Aorta (tissue), 5 donors: ENCODE measurements around the gene KIDINS220. TPM values are rescaled to one million over a fixed set of nuclear protein-coding genes. Genes with fewer than 3 reads are reported as not detected.
A peak's percentile ranks its signal among the peaks of the same experiment; 100 is the strongest.

Source experiments
- ATAC-seq: fragments of 200-7000 bp; cut with Tn5 transposase; one replicate; pipeline ENCODE4 v1.9.1; 2022; ENCODE audit warnings: moderate library complexity; ENCODE audit not compliant: low FRiP score
- DNase-seq, 2 donors: peaks; one replicate each; pipeline ENCODE4 v3.0.0-alpha.2; 2020
- H3K27ac ChIP-seq, 2 donors: one replicate each; pipeline ENCODE4 v1.5.1; 2013; ENCODE audit warnings: low read length in 2 of 2, mild to moderate bottlenecking in 2 of 2, moderate library complexity in 2 of 2, control low read depth in 1 of 2, inconsistent platforms in 1 of 2, low read depth in 1 of 2
- H3K27me3 ChIP-seq, 2 donors: one replicate each; pipeline ENCODE4 v1.6.1; 2013; ENCODE audit warnings: control low read depth in 1 of 2, low read length in 1 of 2, mild to moderate bottlenecking in 1 of 2, moderate library complexity in 1 of 2; ENCODE audit not compliant: insufficient read depth in 2 of 2, control insufficient read depth in 1 of 2
- H3K36me3 ChIP-seq, 2 donors: one replicate each; pipeline ENCODE4 v1.6.1; 2013; ENCODE audit warnings: control low read depth in 1 of 2, low read length in 1 of 2, mild to moderate bottlenecking in 1 of 2; ENCODE audit not compliant: insufficient read depth in 2 of 2, control insufficient read depth in 1 of 2
- H3K4me1 ChIP-seq, 2 donors: one replicate each; pipeline ENCODE4 v1.6.1; 2013; ENCODE audit warnings: low read length in 2 of 2, control low read depth in 1 of 2, mild to moderate bottlenecking in 1 of 2, moderate library complexity in 1 of 2; ENCODE audit not compliant: insufficient read depth in 2 of 2, control insufficient read depth in 1 of 2
- H3K4me3 ChIP-seq, 2 donors: one replicate each; pipeline ENCODE4 v1.5.1; 2013; ENCODE audit warnings: low read length in 2 of 2, control low read depth in 1 of 2, mild to moderate bottlenecking in 1 of 2
- H3K9me3 ChIP-seq: one replicate; pipeline ENCODE4 v1.6.1; 2013; ENCODE audit warnings: mild to moderate bottlenecking, low read length; ENCODE audit not compliant: control insufficient read depth
- WGBS, 2 donors: extraction: QIAGEN DNeasy Blood & Tissue Kit; methylation state at CpG; one replicate each; pipeline ENCODE4 v1.1.7; 2013; 5-methylcytosine and 5-hydroxymethylcytosine counted together
- intact Hi-C, 2 donors: fragments of 100-400 bp; cut with DNase I; formaldehyde crosslinking; loops; one replicate each; pipeline versions ENCODE4 v1.14.2 to v1.15.0; 2022
- polyA plus RNA-seq, 2 donors: library from polyadenylated mRNA; stranded (reverse); fragments of 200-250 nt; gene quantifications; one replicate each; pipeline ENCODE4 v1.2.3, GENCODE V29; 2013
- total RNA-seq, 2 donors: library from RNA; stranded (reverse); fragmentation: NEBNext Ultra II Directional; extraction: Animal tissue kit (Norgen Biotek cat#: 25700); gene quantifications; one replicate each; pipeline ENCODE4 v1.2.1, GENCODE V29; 2021
- donor health status: healthy with polysubstance abuse.
- donor health status: Bipolar disorder and iron deficiency.
- donor health status: DM: no; HTN: no; CAD: no.
- donor health status: DM: no; HTN: no; CAD: no.
- donor health status: DM: yes; HTN: yes; CAD: no.

KIDINS220 gene
- total and polyA plus RNA-seq, 4 donors: 6.9 to 81.6 (median 49.3) TPM

- no peak for ATAC-seq
- WGBS, 2 donors: 91 to 99% methylated on average over 3 of the region's 3 CpGs
- intact Hi-C loops: no loop called here
Observed at GRCh38 chr2:8719528-8719927, 117.9 kb downstream of the KIDINS220 start.

GRCh38 chr2:8714971-8715370 is 122.4 kb downstream of the KIDINS220 start:
- WGBS, 2 donors: 96 to 99% methylated on average over 5 of the region's 5 CpGs
- Histone ChIP-seq H3K9me3 (no peaks in the 10 kb centered on the region), H3K4me3 (no peak overlapping the region), H3K36me3 (no peaks in the 10 kb centered on the region), H3K4me1 (no peaks in the 10 kb centered on the region), H3K27me3 (no peaks in the 10 kb centered on the region), H3K27ac (no peak overlapping the region)
- no peak for DNase-seq
- no peak for ATAC-seq
- intact Hi-C loops: no loop called here

More at GRCh38 chr2:8719528-8719927, 117.9 kb downstream of the KIDINS220 start:
- Histone ChIP-seq H3K9me3 (no peaks in the 10 kb centered on the region), H3K4me1 (no peaks in the 10 kb centered on the region), H3K36me3 (no peaks in the 10 kb centered on the region), H3K27me3 (no peaks in the 10 kb centered on the region), H3K27ac (no peak overlapping the region), H3K4me3 (no peak overlapping the region)
- DNase-seq: no peak

- H3K27me3 ChIP-seq: no peaks in the 10 kb centered on the region
- no peaks in the 10 kb centered on the region for H3K36me3 ChIP-seq
- no peak overlapping the region for H3K27ac ChIP-seq
- intact Hi-C loops: no loop called here
- peak; percentile 62 for ATAC-seq
- H3K9me3 ChIP-seq: no peaks in the 10 kb centered on the region
- DNase-seq: peak; percentile 61 to 80
- 4 to 12% methylated on average over 7 of the region's 7 CpGs for WGBS, 2 donors
- H3K4me3 ChIP-seq: no peak overlapping the region
- no peaks in the 10 kb centered on the region for H3K4me1 ChIP-seq
Observed at GRCh38 chr2:8714283-8714682, 123.1 kb downstream of the KIDINS220 start.

GRCh38 chr2:8710951-8711350 is 126.5 kb downstream of the KIDINS220 start:
- H3K27ac ChIP-seq: no peak overlapping the region
- no peaks in the 10 kb centered on the region for H3K27me3 ChIP-seq
- DNase-seq: no peak
- H3K36me3 ChIP-seq: no peaks in the 10 kb centered on the region
- no peaks in the 10 kb centered on the region for H3K4me1 ChIP-seq
- no peak for ATAC-seq
- no peak overlapping the region for H3K4me3 ChIP-seq
- 74 to 77% methylated on average over 3 of the region's 3 CpGs for WGBS, 2 donors
- no peaks in the 10 kb centered on the region for H3K9me3 ChIP-seq
- intact Hi-C loops: no loop called here

- no peak overlapping the region for H3K4me3 ChIP-seq
Observed at GRCh38 chr2:8709611-8710010, 127.8 kb downstream of the KIDINS220 start.

GRCh38 chr2:8704906-8705305 is 132.5 kb downstream of the KIDINS220 start:
- Histone ChIP-seq H3K36me3 (no peaks in the 10 kb centered on the region), H3K4me3 (no peak overlapping the region), H3K9me3 (no peaks in the 10 kb centered on the region), H3K4me1 (no peaks in the 10 kb centered on the region), H3K27me3 (no peaks in the 10 kb centered on the region), H3K27ac (no peak overlapping the region)
- WGBS, 2 donors: 88 to 91% methylated on average over 3 of the region's 3 CpGs
- ATAC-seq (no peak), DNase-seq (no peak)
- intact Hi-C loops: no loop called here

More at GRCh38 chr2:8709611-8710010, 127.8 kb downstream of the KIDINS220 start:
- Histone ChIP-seq H3K9me3 (no peaks in the 10 kb centered on the region), H3K27me3 (no peaks in the 10 kb centered on the region), H3K4me1 (no peaks in the 10 kb centered on the region), H3K27ac (no peak overlapping the region), H3K36me3 (no peaks in the 10 kb centered on the region)
- WGBS, 2 donors: 89 to 90% methylated on average over 14 of the region's 14 CpGs
- DNase-seq: no peak
- intact Hi-C loops: no loop called here
- no peak for ATAC-seq

- Histone ChIP-seq H3K4me3 (no peak overlapping the region), H3K27me3 (no peaks in the 10 kb centered on the region), H3K4me1 (no peaks in the 10 kb centered on the region), H3K36me3 (no peaks in the 10 kb centered on the region), H3K27ac (no peak overlapping the region), H3K9me3 (no peaks in the 10 kb centered on the region)
- no peak for DNase-seq
- intact Hi-C loops: no loop called here
- 43 to 56% methylated on average over 16 of the region's 16 CpGs for WGBS, 2 donors
- no peak for ATAC-seq
Observed at GRCh38 chr2:8701681-8702379, 135.6 kb downstream of the KIDINS220 start.

- ATAC-seq (no peak), DNase-seq (no peak)
- Histone ChIP-seq H3K4me1 (no peaks in the 10 kb centered on the region), H3K27me3 (no peaks in the 10 kb centered on the region), H3K9me3 (no peaks in the 10 kb centered on the region), H3K27ac (no peak overlapping the region), H3K36me3 (no peaks in the 10 kb centered on the region), H3K4me3 (no peak overlapping the region)
- WGBS, 2 donors: 84 to 86% methylated on average over 7 of the region's 7 CpGs
- intact Hi-C loops: loop anchor here in 1 of 2 donors (10.0 kb wide), 1 partner anchor 1495 kb away; no protein-coding TSS in a partner anchor
Observed at GRCh38 chr2:8699839-8700238, 137.6 kb downstream of the KIDINS220 start.

GRCh38 chr2:8697190-8697589 is 140.2 kb downstream of the KIDINS220 start:
- no peaks in the 10 kb centered on the region for H3K4me1 ChIP-seq
- intact Hi-C loops: loop anchor here in 1 of 2 donors (10.0 kb wide), 1 partner anchor 1492 kb away; no protein-coding TSS in a partner anchor
- no peak for DNase-seq
- no peak overlapping the region for H3K4me3 ChIP-seq
- WGBS, 2 donors: 86 to 92% methylated on average over 5 of the region's 5 CpGs
- no peak overlapping the region for H3K27ac ChIP-seq
- H3K27me3 ChIP-seq: no peaks in the 10 kb centered on the region
- ATAC-seq: no peak
- H3K36me3 ChIP-seq: no peaks in the 10 kb centered on the region
- no peaks in the 10 kb centered on the region for H3K9me3 ChIP-seq
